ENCODE data around the gene RPTOR.
"Not testable (repeated sequence)": the region's sequence is repeated elsewhere in the genome, so short reads cannot be mapped to it uniquely, and the experiment has no call there.

The RPTOR gene

GRCh38 chr17:80791758-80792284, 247.2 kb downstream of the RPTOR start:
- no peak for DNase-seq (ENCODE audit: low read depth in 2 of 2, low spot score in 1 of 2)

- no peak for DNase-seq (ENCODE audit: low read depth in 2 of 2, low spot score in 1 of 2)
Measured at GRCh38 chr17:80792373-80792781, 247.7 kb downstream of the RPTOR start.

DNA sequence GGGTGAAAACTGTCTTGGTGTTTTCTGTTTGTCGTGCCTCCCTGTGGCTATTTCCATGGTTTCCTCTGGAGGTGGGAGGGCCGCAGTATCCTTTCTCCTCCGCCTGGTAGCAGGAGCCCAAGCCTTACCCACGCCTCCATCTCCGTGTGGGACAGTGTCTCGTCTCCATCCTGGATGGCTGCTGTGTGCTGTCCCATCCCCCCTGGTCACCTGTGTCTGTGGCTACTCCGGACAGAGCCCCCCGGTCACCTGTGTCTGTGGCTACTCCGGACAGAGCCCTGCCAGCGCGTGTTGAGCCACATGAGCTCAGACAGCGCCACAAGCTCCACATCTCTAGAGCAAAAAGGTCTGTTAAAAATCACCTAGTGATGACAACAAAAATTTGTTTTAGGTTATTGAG, 248.8 kb downstream of the RPTOR start:
- DNase-seq (ENCODE audit: low read depth in 2 of 2, low spot score in 1 of 2) = no peak

- DNase-seq (ENCODE audit: low read depth in 2 of 2, low spot score in 1 of 2) = no peak
Measured at GRCh38 chr17:80793851-80794267, 249.2 kb downstream of the RPTOR start.

- DNase-seq (ENCODE audit: low read depth in 2 of 2, low spot score in 1 of 2) = no peak
Measured at GRCh38 chr17:80794281-80795089, 249.8 kb downstream of the RPTOR start.

- DNase-seq (ENCODE audit: low read depth in 2 of 2, low spot score in 1 of 2) = no peak
Measured at GRCh38 chr17:80795090-80795580, 250.5 kb downstream of the RPTOR start.

- DNase-seq (ENCODE audit: low read depth in 2 of 2, low spot score in 1 of 2) = no peak
Measured at GRCh38 chr17:80795754-80796153, 251.1 kb downstream of the RPTOR start.

- DNase-seq (ENCODE audit: low read depth in 2 of 2, low spot score in 1 of 2) = no peak
Measured at GRCh38 chr17:80796430-80796861, 251.8 kb downstream of the RPTOR start.

DNA sequence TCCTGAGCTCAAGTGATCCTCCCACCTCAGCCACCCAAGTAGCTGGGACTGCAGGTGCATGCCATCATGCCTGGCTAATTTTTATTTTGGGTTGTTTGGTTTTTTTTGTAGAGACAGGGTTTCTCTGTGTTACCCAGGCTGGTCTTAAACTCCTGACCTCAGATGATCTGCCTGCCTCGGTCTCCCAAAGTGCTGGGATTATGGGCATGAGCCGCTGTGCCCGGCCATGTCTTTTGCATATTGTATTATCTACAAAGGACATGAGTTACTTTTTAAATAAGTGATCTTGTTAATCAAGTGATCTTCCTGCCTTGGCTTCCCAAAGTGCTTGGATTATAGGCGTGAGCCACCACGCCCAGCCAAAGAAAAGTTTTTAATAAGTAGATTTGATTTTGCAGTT, 252.6 kb downstream of the RPTOR start:
- DNase-seq (ENCODE audit: low read depth in 2 of 2, low spot score in 1 of 2) = not testable (repeated sequence)

- no peak for DNase-seq (ENCODE audit: low read depth in 2 of 2, low spot score in 1 of 2)
Measured at GRCh38 chr17:80797741-80798594, 253.3 kb downstream of the RPTOR start.

DNA sequence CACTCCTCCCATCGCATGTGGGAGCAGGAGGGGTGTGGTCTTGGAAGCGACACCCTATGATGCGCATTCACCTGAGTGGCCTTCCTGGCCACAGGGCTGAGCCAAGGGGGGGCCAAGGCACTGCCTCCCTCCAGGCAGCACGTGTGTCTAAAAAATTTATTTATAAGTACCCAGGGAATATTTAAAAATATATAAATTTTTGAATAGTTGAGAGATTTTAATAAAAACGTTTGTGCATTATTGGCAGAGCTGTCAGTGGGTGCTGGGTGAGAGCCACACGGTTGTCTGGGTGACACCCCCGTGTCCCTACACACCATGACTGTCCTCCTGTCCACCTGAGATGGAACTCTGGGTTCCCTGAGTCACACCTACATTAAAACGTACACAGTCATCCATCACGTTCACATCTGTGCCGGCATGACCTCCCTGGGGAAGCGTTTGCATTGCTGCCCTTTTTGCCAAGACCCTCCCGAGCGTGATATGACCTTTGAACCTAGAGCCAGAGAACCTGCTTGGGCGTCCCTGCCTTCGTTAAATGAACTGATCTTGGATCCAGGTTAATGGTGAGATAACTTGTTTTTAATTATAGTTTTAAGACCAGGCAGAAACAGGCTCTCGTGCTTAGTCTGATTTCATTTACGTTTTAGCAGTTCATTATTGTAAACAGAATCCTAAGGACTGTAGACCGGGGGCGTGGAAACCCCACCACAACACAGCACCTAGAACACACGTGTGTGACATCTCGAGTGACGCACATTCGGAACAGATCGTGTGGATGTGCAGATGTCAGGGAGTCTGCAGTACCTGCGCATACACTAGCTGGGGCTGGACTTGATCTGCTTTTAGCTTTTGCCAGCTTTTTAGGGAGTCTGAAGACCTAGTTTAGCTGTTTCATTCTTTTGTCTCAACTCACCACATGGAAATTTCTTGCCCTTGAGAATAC, 254.2 kb downstream of the RPTOR start:
- no peak for DNase-seq (ENCODE audit: low read depth in 2 of 2, low spot score in 1 of 2)

- no peak for DNase-seq (ENCODE audit: low read depth in 2 of 2, low spot score in 1 of 2)
Measured at GRCh38 chr17:80799538-80800480, 255.2 kb downstream of the RPTOR start.

- DNase-seq (ENCODE audit: low read depth in 2 of 2, low spot score in 1 of 2) = no peak
Measured at GRCh38 chr17:80800481-80801391, 256.1 kb downstream of the RPTOR start.

DNA sequence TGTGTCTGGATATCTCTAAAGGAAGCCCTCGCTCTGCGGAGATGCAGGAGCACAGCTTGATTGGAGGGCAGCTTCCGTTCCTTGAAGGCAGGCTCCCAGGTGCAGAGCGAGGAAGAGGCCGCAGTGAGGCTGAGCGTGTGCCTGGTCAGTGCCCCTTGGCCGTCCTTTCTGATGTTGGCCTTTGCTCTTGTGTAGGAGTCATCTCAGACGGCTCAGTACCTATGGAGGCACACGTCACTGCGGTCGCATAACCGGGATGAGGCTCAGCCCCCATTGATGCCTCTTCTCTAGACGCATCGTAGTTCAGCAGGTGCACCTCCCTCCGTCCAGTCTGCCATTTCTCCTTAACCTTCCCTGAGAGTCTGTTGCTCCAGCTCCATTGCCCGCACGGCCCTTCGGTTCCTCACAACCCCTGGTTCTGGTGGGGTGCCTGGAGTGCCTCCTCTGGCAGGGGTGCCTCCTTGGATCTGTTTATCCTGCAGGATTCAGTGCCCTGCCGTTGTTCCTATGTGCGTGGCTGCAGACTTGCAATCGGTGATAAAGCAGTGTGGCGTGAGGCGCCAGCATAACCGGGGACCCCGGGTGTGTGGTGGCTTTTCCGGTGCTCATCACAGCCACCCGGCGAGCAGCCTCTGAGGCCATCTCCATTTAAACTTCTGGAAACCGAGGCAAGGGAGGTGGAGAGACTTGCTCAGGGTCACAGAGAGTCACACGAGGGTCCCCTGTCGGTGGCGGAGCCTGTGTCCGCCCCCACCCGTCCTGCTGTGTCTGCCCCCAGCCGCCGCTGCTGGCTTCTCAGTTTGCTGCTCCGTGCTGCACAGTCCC, 258.2 kb downstream of the RPTOR start:
- no peak for DNase-seq (ENCODE audit: low read depth in 2 of 2, low spot score in 1 of 2)

DNA sequence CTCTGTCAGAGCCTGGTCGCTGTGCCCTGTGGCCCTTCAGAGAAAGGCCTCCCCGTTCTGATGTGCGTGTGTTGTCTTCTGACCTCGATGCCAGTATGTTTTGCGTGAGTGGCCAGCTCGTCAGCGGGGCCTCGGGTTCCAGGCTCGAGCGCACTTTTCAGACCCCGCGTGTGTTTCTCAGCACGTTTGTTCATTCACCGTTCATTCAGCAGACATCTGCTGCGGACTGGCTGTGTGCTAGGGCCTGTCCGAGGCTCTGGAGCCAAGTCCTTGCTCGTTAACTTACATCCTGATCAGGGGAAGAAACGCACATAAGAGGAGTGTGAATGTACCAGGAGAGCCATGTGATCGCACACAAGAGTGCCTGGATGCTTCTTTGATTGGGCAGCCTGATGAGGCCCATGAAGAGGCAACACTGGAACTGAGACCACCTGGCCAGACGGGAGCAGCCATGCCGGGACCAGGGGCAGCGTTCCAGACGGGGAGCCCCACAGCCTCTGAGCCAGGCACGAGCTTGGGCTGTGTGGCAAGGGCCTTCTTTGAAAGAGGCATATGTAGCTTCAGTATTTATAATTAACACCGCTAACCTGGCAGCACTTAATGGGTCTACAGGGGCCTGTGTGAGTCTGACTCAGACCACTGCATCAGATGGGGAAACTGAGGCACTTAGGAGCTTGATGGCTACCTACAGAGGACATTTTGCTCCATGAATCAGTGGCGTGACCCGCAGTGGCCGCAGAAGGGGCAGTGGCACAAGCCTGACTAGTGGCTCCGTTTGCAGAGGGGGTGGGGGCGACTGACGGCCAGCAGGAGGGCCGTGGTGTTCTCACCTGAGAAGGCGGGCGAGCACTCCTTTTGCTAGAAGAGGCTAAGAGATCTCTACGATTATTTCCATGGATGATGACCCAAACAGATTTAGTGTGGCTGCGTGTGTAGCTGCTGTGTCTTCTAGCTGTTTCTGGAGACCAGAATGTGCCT, 259.1 kb downstream of the RPTOR start:
- DNase-seq (ENCODE audit: low read depth in 2 of 2, low spot score in 1 of 2) = no peak

DNA sequence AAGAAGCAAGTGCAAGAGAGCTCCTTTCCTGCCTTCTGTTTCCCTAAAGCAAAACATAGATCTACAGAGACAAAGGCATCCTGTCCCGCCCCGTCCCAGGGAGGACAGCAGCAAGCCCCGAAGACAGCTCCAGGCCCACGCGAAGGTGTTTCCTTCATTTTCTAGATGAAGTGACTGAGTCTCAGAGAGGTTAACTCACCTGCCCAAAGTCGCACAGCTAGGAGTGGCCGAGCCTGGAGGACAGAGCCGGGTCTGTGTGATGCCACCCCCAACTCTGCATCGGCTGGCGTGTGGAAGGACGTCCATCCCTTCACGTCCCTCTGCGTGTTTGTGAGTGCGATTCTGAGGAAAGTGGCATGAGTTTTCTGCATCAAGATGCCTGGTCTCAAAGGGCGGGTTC, 259.8 kb downstream of the RPTOR start:
- no peak for DNase-seq (ENCODE audit: low read depth in 2 of 2, low spot score in 1 of 2)
